Body of pancreas (tissue), 4 donors: Measurements from ENCODE around the gene FBXO42.

Experiments used
- CTCF ChIP-seq, 7 experiments: fragments of 450-650 bp in 4 of 7; fragments of 200-600 bp in 3 of 7; sonication (generic) in 3 of 7; IDR thresholded peaks; one replicate each; pipeline ENCODE4 v1.5.1; 2016 to 2019; ENCODE audit warnings: antibody characterized with exemption in 7 of 7
- POLR2A ChIP-seq, 3 donors: fragments of 450-650 bp; IDR thresholded peaks; one replicate each; pipeline ENCODE4 v1.6.1; 2016; ENCODE audit warnings: antibody characterized with exemption in 3 of 3, mild to moderate bottlenecking in 2 of 3

- TF ChIP-seq CTCF (IDR thresholded peaks at IDR 0.05) (no peak), POLR2A (IDR thresholded peaks at IDR 0.05) (no peak)
Observed at GRCh38 chr1:16352842-16353535, 709 bp upstream of the FBXO42 start.
